NCI-H146 treated with DMSO at 0.1 percent for 48 hours (cell line): ENCODE data around the gene LILRA5.
"Not testable (repeated sequence)": the region's sequence is repeated elsewhere in the genome, so short reads cannot be mapped to it uniquely, and the experiment has no call there.

Experiments used
- DNase-seq: peaks from one replicate; lab custom pipeline; 2025; ENCODE audit not compliant: unreplicated experiment; lab: John Stamatoyannopoulos, UW

Gene LILRA5

GRCh38 chr19:54277111-54277615 lies 35.8 kb downstream of the LILRA5 start:
- not testable (repeated sequence) for DNase-seq

GRCh38 chr19:54275951-54276350 lies 37.0 kb downstream of the LILRA5 start:
- DNase-seq, result no peak

GRCh38 chr19:54274516-54274915 lies 38.5 kb downstream of the LILRA5 start:
- DNase-seq, result not testable (repeated sequence)

- DNase-seq, result no peak
These were observed 39.1 kb downstream of the LILRA5 start for GRCh38 chr19:54273821-54274220.

GRCh38 chr19:54272181-54272580 lies 40.8 kb downstream of the LILRA5 start:
- DNase-seq, result not testable (repeated sequence)

GRCh38 chr19:54271587-54271986 lies 41.4 kb downstream of the LILRA5 start:
- DNase-seq, result not testable (repeated sequence)

DNA sequence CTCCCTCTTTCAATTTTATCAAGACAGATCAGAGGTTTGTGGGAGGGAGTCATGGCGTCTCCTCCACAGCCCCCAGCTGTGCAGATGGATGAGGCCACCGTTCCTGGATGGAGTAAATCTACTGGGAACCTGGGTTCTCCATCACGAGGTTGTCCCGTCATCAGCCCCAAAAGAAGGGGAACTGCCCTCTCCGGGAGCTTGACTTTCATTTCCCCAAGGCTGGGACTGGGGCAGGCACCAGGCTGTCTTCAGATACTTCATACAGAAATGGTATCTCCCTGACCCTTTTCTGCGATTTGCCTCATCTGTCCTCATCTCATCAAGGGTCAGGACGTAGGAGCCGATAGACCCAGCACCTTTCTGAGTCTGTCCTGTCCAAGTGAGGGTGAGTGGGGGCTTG lies 41.9 kb downstream of the LILRA5 start:
- DNase-seq, result no peak

- DNase-seq, result no peak
These were observed 44.0 kb downstream of the LILRA5 start for GRCh38 chr19:54268936-54269335.

DNA sequence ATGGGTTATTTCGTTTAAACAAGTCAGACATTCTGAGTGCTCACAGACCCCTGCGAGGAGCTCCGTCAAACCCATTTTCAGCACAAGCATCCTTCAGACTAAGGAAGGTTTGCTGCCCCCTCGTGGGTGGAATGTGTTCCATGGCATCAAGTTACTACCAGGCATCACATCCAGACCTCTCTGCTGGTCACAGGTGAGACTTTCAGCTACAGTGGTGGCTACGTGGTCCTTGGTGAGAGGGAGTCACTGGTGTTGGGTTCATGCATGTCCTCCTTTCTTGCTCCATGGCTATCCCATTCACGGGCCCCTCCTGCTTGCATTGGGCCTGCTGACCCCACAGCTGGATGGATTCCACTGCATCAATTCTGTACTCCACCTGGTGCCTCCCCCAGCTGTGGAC lies 46.8 kb downstream of the LILRA5 start:
- DNase-seq, result no peak

DNA sequence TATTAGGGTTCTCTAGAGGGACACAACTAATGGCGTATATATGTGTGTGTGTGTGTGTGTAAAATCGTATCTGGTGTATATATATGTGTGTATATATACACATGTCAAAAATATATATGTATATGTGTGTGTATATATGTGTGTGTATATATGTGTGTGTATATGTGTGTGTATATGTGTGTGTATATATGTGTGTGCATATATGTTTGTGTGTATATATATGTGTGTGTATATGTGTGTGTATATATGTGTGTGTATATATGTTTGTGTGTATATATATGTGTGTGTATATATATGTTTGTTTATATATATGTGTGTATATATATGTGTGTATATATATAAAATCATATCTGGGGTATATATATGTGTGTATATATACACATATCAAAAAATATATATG lies 50.5 kb downstream of the LILRA5 start:
- DNase-seq, result no peak

DNA sequence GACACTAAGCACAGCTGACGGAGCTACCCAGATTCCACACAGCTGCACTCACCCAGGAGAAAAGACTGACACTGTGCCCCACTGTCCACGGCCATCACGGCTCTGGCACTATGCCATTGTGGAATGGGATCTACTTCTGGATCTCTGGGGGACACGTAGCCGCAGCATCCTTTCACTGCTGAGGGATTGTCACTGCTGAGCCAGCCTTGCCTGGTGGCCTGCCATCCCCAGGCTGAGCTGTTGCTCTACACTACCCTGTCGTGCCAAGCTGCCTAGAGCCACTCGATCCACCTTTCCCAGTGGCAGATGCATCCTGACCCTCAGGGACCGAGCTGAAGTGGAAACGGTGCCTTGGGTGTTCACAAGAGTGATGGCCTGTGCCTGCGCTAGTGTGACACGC lies 50.9 kb downstream of the LILRA5 start:
- no peak for DNase-seq

DNA sequence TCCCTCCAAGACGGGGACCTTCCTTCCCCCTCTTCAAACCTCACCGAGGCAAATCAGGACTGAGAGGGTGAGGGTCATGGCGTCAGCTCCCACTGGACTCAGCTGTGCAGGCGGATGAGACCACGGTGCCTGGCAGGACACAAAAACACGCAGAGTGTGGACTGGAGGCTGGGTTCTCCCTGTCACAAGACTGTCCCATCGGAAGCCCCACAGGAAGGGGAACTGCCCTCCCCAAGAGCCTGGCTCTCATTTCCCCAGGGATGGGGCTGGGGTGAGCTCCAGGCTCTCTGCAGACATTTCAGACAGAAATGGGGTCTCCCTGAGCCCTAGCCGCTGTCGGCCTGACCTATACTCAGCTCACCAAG lies 55.9 kb downstream of the LILRA5 start, which contains the start of gene LILRB5:
Gene LILRB5 (minus strand): TSS at position 158 of the 365 bp plus-strand sequence. CDS start 80 bp downstream, at position 78.
- no peak for DNase-seq
